Testis (tissue), 2 donors: Measurements from ENCODE around the gene KRT81.

Source experiments
- CTCF ChIP-seq, 3 experiments: fragments of 450-650 bp in 2 of 3; fragments of 200-600 bp in 1 of 3; sonication (generic) in 1 of 3; IDR thresholded peaks; one replicate each; pipeline ENCODE4 v1.5.1; 2016 to 2019; ENCODE audit warnings: antibody characterized with exemption in 3 of 3, mild to moderate bottlenecking in 2 of 3, moderate library complexity in 1 of 3
- POLR2A ChIP-seq: fragments of 450-650 bp; IDR thresholded peaks from one replicate; pipeline ENCODE4 v1.6.1; 2017; ENCODE audit warnings: antibody characterized with exemption, mild to moderate bottlenecking, moderate library complexity

GRCh38 chr12:52248541-52249461 is 42.5 kb downstream of the KRT81 start:
- TF ChIP-seq CTCF (IDR thresholded peaks at IDR 0.05): no peak
- no peak for TF ChIP-seq POLR2A
